Osteoblast (primary cell): ENCODE results near the gene HPS4. TPM values are rescaled to one million over a fixed set of nuclear protein-coding genes. Genes with fewer than 3 reads are reported as not detected.

Experiments used
- DNase-seq: peaks from one replicate; pipeline ENCODE4 v3.0.0; 2011; ENCODE audit warnings: low spot score, mixed read lengths; ENCODE audit not compliant: insufficient read length; ENCODE audit errors: missing footprints
- H2AFZ ChIP-seq: 2 replicates; pipeline ENCODE4 v1.6.0; 2011; ENCODE audit warnings: mild to moderate bottlenecking, low read length
- H3K27ac ChIP-seq: 2 replicates; pipeline ENCODE4 v1.5.1; 2011; ENCODE audit warnings: mild to moderate bottlenecking, low read depth, low read length, moderate library complexity
- H3K27me3 ChIP-seq: 2 replicates; pipeline ENCODE4 v1.6.0; 2012; ENCODE audit warnings: mild to moderate bottlenecking, control low read depth, inconsistent platforms, low read length, moderate library complexity; ENCODE audit not compliant: insufficient read depth
- H3K36me3 ChIP-seq: 2 replicates; pipeline ENCODE4 v1.5.1; 2011; ENCODE audit warnings: mild to moderate bottlenecking, low read length, control low read depth, moderate library complexity; ENCODE audit not compliant: insufficient read depth
- H3K4me1 ChIP-seq: 2 replicates; pipeline ENCODE4 v1.5.1; 2011; ENCODE audit warnings: mild to moderate bottlenecking, low read length, control low read depth, moderate library complexity; ENCODE audit not compliant: insufficient read depth
- H3K4me2 ChIP-seq: 2 replicates; pipeline ENCODE4 v1.6.0; 2011; ENCODE audit warnings: mild to moderate bottlenecking, low read length; ENCODE audit not compliant: insufficient read depth
- H3K4me3 ChIP-seq: fragments of 200-600 bp; sonication (generic); 3 replicates; pipeline ENCODE4 v1.5.1; 2012; ENCODE audit warnings: mild to moderate bottlenecking, low read length, inconsistent platforms; ENCODE audit not compliant: insufficient read depth
- H3K79me2 ChIP-seq: 2 replicates; pipeline ENCODE4 v1.6.0; 2012; ENCODE audit warnings: mild to moderate bottlenecking, low read length, control low read depth, inconsistent platforms; ENCODE audit not compliant: insufficient read depth
- H3K9me3 ChIP-seq: 2 replicates; pipeline ENCODE4 v1.5.1; 2011; ENCODE audit warnings: low read depth, low read length, control low read depth
- H4K20me1 ChIP-seq: 2 replicates; pipeline ENCODE4 v1.6.0; 2012; ENCODE audit warnings: mild to moderate bottlenecking, low read length, control low read depth; ENCODE audit not compliant: insufficient read depth
- total RNA-seq: library from RNA; depleted of rRNA; stranded (reverse); fragments of >200 nt; gene quantifications from 2 replicates; pipeline ENCODE4 v1.2.3, GENCODE V29; 2012
- TF ChIP-seq, protein P1 (sequence below): IDR thresholded peaks from 2 replicates; pipeline ENCODE4 v1.5.1; 2011; ENCODE audit warnings: mild to moderate bottlenecking, low read depth, low read length, moderate library complexity; ENCODE audit errors: extremely low read depth

HPS4 gene
- total RNA-seq, 1 donor: 47.4 TPM

DNA sequence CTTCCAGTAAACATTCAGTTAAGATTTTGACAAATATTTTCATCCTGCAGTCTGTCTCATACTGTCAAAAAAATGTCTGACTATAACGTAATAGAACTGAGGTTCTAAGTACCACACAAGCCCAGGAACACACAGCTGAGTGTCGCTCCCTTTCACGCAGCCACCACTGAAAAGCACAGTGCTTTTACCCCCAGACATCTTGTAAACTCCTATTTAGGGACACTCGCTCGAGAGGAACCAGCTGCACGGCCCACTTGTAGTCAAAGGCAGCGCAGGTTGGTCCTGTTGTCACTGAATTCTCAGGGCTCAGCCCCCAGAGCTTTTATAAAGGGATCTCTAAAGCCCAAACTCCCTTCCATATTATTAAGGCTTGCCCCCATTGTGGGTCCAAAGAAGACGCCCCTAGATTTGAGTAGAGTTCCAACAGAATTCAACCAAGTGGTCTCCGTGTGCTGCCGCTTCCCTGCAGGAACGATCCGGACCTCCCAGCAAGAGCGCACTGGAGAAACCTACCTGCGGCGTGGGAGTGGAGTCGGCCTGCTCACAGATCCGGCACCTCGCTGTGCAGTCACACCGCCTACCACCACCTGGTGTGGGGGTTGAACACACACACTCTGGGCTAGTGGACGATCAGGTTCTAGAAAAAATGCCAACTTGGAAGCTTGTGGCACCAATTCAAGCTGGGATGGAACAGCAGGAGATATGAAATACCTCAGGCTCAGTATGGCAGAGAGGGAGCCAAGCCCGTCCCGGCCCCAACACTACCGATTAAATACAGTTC, 31.2 kb downstream of the HPS4 start:
- Histone ChIP-seq H3K4me1 (no peaks in the 10 kb centered on the region), H3K27me3 (no peaks in the 10 kb centered on the region), H3K4me2 (no peak overlapping the region), H3K9me3 (no peaks in the 10 kb centered on the region), H3K4me3 (no peak overlapping the region), H3K27ac (no peak overlapping the region), H3K36me3 (peaks cover 24% of the 10 kb centered on the region), H3K79me2 (no peaks in the 10 kb centered on the region), H2AFZ (no peak overlapping the region), H4K20me1 (no peaks in the 10 kb centered on the region)
- TF ChIP-seq, protein P1, sequence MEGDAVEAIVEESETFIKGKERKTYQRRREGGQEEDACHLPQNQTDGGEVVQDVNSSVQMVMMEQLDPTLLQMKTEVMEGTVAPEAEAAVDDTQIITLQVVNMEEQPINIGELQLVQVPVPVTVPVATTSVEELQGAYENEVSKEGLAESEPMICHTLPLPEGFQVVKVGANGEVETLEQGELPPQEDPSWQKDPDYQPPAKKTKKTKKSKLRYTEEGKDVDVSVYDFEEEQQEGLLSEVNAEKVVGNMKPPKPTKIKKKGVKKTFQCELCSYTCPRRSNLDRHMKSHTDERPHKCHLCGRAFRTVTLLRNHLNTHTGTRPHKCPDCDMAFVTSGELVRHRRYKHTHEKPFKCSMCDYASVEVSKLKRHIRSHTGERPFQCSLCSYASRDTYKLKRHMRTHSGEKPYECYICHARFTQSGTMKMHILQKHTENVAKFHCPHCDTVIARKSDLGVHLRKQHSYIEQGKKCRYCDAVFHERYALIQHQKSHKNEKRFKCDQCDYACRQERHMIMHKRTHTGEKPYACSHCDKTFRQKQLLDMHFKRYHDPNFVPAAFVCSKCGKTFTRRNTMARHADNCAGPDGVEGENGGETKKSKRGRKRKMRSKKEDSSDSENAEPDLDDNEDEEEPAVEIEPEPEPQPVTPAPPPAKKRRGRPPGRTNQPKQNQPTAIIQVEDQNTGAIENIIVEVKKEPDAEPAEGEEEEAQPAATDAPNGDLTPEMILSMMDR: no peak
- DNase-seq: no peak

- H3K27me3 ChIP-seq: no peaks in the 10 kb centered on the region
- no peaks in the 10 kb centered on the region for H3K9me3 ChIP-seq
- DNase-seq: no peak
- no peak overlapping the region for H2AFZ ChIP-seq
- H3K27ac ChIP-seq: no peak overlapping the region
- TF ChIP-seq, protein P1: no peak
- no peaks in the 10 kb centered on the region for H4K20me1 ChIP-seq
- H3K4me1 ChIP-seq: no peaks in the 10 kb centered on the region
- H3K4me3 ChIP-seq: no peak overlapping the region
- H3K4me2 ChIP-seq: no peak overlapping the region
- H3K36me3 ChIP-seq: peaks cover 15% of the 10 kb centered on the region
- H3K79me2 ChIP-seq: no peaks in the 10 kb centered on the region
These were observed 33.0 kb downstream of the HPS4 start for GRCh38 chr22:26450453-26451185.

GRCh38 chr22:26448941-26449340, 34.6 kb downstream of the HPS4 start:
- Histone ChIP-seq H3K4me3 (no peak overlapping the region), H3K4me1 (no peaks in the 10 kb centered on the region), H3K4me2 (no peak overlapping the region), H3K79me2 (no peaks in the 10 kb centered on the region), H3K27ac (no peak overlapping the region), H3K36me3 (peaks cover 15% of the 10 kb centered on the region), H3K27me3 (no peaks in the 10 kb centered on the region), H2AFZ (no peak overlapping the region), H4K20me1 (no peaks in the 10 kb centered on the region), H3K9me3 (no peaks in the 10 kb centered on the region)
- TF ChIP-seq, protein P1: no peak
- DNase-seq: no peak

DNA sequence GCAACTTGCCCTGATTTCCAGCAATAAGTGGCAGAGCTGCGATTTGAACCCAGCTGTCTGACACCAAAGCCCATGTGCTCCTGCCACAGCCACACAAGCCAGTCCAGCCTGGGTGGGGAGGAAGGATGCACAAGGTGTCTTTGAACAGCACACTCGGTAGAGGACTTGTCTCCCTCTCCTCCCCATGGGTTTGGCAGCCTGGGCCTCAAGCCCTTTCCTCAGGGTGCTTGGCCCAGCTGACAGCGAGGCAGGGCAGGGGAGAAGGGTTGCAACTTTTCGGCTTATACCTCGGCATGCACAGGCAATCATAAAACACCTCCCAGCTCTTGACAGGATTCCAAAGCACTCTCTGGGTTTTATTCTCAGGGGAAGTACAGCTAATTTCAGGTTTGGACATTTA, 35.2 kb downstream of the HPS4 start:
- Histone ChIP-seq H4K20me1 (no peaks in the 10 kb centered on the region), H3K27ac (no peak overlapping the region), H3K27me3 (no peaks in the 10 kb centered on the region), H3K4me3 (no peak overlapping the region), H3K79me2 (no peaks in the 10 kb centered on the region), H3K36me3 (peaks cover 15% of the 10 kb centered on the region), H3K4me2 (no peak overlapping the region), H3K4me1 (no peaks in the 10 kb centered on the region), H2AFZ (no peak overlapping the region), H3K9me3 (no peaks in the 10 kb centered on the region)
- TF ChIP-seq, protein P1: no peak
- no peak for DNase-seq
